GM12878 (cell line): ENCODE measurements around the gene DMKN. TPM values are rescaled to one million over a fixed set of nuclear protein-coding genes. Genes with fewer than 3 reads are reported as not detected.
A peak's percentile ranks its signal among the peaks of the same experiment; 100 is the strongest.

ENCODE experiments used
- BHLHE40 ChIP-seq, 2 experiments: fragments of 450-650 bp in 1 of 2; IDR thresholded peaks; 2 replicates each; pipeline ENCODE4 v1.6.1; 2011 to 2017; ENCODE audit warnings: low read depth in 2 of 2, borderline replicate concordance in 1 of 2, improper control_type of control experiment in 1 of 2, low read length in 1 of 2, mild to moderate bottlenecking in 1 of 2
- BRCA1 ChIP-seq: IDR thresholded peaks from 2 replicates; pipeline ENCODE4 v1.6.1; 2011; ENCODE audit warnings: low read depth, low read length, improper control_type of control experiment
- CBX3 ChIP-seq: fragments of 200-600 bp; sonication (generic); IDR thresholded peaks from 2 replicates; pipeline ENCODE4 v1.6.1; 2016; ENCODE audit warnings: low read depth, borderline replicate concordance
- CBX5 ChIP-seq: sonication (generic); IDR thresholded peaks from 2 replicates; pipeline ENCODE4 v1.6.1; 2016; ENCODE audit warnings: low read depth, moderate library complexity, mild to moderate bottlenecking, inconsistent platforms
- ESRRA ChIP-seq: IDR thresholded peaks from 2 replicates; pipeline ENCODE4 v1.6.1; 2012; ENCODE audit warnings: mild to moderate bottlenecking, low read length, improper control_type of control experiment
- GATAD2B ChIP-seq: fragments of 450-650 bp; conservative IDR thresholded peaks from 2 replicates; pipeline ENCODE4 v1.6.1; 2017; ENCODE audit warnings: low read depth, mild to moderate bottlenecking, moderate library complexity
- KDM1A ChIP-seq: fragments of 200-600 bp; sonication (generic); IDR thresholded peaks from 2 replicates; pipeline ENCODE4 v1.6.1; 2016; ENCODE audit warnings: borderline replicate concordance
- PKNOX1 ChIP-seq: fragments of 450-650 bp; IDR thresholded peaks from 2 replicates; pipeline ENCODE4 v1.6.1; 2016; ENCODE audit warnings: mild to moderate bottlenecking
- RCOR1 ChIP-seq: conservative IDR thresholded peaks from 2 replicates; pipeline ENCODE4 v1.6.1; 2012; ENCODE audit warnings: low read depth, low read length, improper control_type of control experiment
- SMAD5 ChIP-seq: IDR thresholded peaks from 2 replicates; pipeline ENCODE4 v1.6.1; 2016; ENCODE audit warnings: antibody characterized with exemption, low read depth
- SPI1 ChIP-seq: IDR thresholded peaks from 2 replicates; pipeline ENCODE4 v1.6.1; 2011; ENCODE audit warnings: low read depth, mild to moderate bottlenecking, low read length, moderate library complexity, borderline replicate concordance; ENCODE audit not compliant: insufficient read depth
- SREBF2 ChIP-seq: IDR thresholded peaks from 2 replicates; pipeline ENCODE4 v1.6.1; 2012; ENCODE audit warnings: mild to moderate bottlenecking, low read length
- STAT1 ChIP-seq: fragments of 450-650 bp; conservative IDR thresholded peaks from 2 replicates; pipeline ENCODE4 v1.6.1; 2014; ENCODE audit warnings: antibody characterized with exemption, mild to moderate bottlenecking
- ZBTB4 ChIP-seq: fragments of 450-650 bp; formaldehyde crosslinking; IDR thresholded peaks from 2 replicates; pipeline ENCODE4 v1.4.0; 2022; ENCODE audit warnings: mild to moderate bottlenecking, moderate library complexity
- ZNF207 ChIP-seq: fragments of 450-650 bp; IDR thresholded peaks from 2 replicates; pipeline ENCODE4 v1.6.1; 2014; ENCODE audit warnings: antibody characterized with exemption, mild to moderate bottlenecking, borderline replicate concordance
- ZNF384 ChIP-seq: IDR thresholded peaks from 2 replicates; pipeline ENCODE4 v1.6.1; 2012; ENCODE audit warnings: low read depth, mild to moderate bottlenecking, low read length, improper control_type of control experiment, borderline replicate concordance
- polyA plus RNA-seq, 11 experiments: library from polyadenylated mRNA; depleted of rRNA in 4 of 11; unstranded in 6 of 11; stranded (reverse) in 5 of 11; fragments of >200 nt; fragmentation: Nextera tagmentation in 4 of 11; fragmentation: Illumina TruSeq in 1 of 11; extraction: Ambion mirVana in 4 of 11; extraction: Trizol in 1 of 11; gene quantifications; 1 replicate in 1 of 11; 2 replicates in 10 of 11; pipeline versions ENCODE4 v1.2.1 to v1.2.3, GENCODE V29; 2011 to 2016; ENCODE audit warnings: inconsistent platforms in 2 of 11, missing spikeins in 2 of 11, low read depth in 1 of 11
- total RNA-seq, 4 experiments: library from RNA; depleted of rRNA in 3 of 4; stranded (reverse); fragments of >200 nt in 3 of 4; fragmentation: Illumina TruSeq in 1 of 4; extraction: Trizol in 1 of 4; gene quantifications; 2 replicates each; pipeline versions ENCODE4 v1.2.1 to v1.2.3, GENCODE V29; 2013 to 2021
- TF ChIP-seq, protein P1 (sequence below): fragments of 150-350 bp; IDR thresholded peaks from 2 replicates; pipeline ENCODE4 v1.6.1; 2016; ENCODE audit warnings: low read depth, low read length

DMKN gene
- total and polyA plus RNA-seq, 10 of the 15 experiments (the other 5 are each of a cell fraction or from before 2014, with no cell fraction given): 36.4 to 114 (median 58.6) TPM

DNA sequence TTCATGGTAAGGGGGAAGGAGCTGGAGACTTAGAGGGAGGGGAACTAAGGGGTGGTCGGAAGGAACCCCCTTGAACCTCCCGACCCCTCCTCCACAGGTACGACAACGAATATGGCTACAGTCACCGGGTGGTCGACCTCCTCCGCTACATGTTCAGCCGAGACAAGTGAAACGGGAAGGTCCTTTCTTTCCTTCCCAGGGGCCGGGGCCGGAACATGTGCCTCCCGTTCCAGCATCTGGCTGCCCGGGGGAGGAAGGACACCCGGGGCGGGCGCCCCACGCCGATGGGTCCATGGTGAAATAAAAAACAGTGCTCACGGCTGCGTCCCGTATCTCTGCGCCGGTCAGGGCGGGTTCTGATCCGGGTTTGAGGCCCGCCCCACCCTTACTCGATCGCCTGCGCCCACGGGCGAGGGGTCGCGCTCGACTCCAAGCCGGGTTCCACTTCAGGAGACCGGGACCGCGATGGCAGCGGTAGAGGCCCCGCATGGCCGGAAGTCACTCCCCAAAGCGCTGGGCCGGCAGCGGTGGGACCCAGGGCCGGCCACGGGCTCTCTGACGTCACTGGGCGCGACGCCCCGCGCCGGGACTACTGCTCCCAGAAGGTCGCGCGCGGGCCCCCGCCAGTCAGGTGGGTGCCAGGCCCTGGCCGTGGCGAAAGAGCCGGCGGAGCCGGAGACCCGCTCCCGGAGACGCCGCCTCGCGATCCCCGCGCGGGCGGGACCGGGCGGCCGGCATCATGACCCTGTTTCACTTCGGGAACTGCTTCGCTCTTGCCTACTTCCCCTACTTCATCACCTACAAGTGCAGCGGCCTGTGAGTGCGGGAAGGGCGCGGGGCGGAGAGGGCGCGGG is 31.8 kb upstream of the DMKN start, which contains the start of gene TMEM147 (continued):
- no peak for TF ChIP-seq RCOR1
- no peak for TF ChIP-seq CBX3
- TF ChIP-seq SMAD5: 0 out of 2 replicates have a peak, but pooled peaks have one; percentile 64
- no peak for TF ChIP-seq STAT1
- peak; percentile 57 to 81; a peak in 3 of 4 replicates for TF ChIP-seq BHLHE40 (IDR thresholded peaks at IDR 0.05; ENCODE audit: borderline replicate concordance in 1 of 2, low read depth in 2 of 2, low read length in 1 of 2)
- TF ChIP-seq ZNF384: no peak
- no peak for TF ChIP-seq SREBF2
- TF ChIP-seq, protein P1, sequence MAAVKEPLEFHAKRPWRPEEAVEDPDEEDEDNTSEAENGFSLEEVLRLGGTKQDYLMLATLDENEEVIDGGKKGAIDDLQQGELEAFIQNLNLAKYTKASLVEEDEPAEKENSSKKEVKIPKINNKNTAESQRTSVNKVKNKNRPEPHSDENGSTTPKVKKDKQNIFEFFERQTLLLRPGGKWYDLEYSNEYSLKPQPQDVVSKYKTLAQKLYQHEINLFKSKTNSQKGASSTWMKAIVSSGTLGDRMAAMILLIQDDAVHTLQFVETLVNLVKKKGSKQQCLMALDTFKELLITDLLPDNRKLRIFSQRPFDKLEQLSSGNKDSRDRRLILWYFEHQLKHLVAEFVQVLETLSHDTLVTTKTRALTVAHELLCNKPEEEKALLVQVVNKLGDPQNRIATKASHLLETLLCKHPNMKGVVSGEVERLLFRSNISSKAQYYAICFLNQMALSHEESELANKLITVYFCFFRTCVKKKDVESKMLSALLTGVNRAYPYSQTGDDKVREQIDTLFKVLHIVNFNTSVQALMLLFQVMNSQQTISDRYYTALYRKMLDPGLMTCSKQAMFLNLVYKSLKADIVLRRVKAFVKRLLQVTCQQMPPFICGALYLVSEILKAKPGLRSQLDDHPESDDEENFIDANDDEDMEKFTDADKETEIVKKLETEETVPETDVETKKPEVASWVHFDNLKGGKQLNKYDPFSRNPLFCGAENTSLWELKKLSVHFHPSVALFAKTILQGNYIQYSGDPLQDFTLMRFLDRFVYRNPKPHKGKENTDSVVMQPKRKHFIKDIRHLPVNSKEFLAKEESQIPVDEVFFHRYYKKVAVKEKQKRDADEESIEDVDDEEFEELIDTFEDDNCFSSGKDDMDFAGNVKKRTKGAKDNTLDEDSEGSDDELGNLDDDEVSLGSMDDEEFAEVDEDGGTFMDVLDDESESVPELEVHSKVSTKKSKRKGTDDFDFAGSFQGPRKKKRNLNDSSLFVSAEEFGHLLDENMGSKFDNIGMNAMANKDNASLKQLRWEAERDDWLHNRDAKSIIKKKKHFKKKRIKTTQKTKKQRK: no peak
- TF ChIP-seq PKNOX1: peak; percentile 48; the same call in 1 of the 2 replicates
- TF ChIP-seq BRCA1: no peak
- TF ChIP-seq SPI1: no peak
- no peak for TF ChIP-seq KDM1A
- no peak for TF ChIP-seq CBX5
- no peak for TF ChIP-seq ZBTB4 (CRISPR knock-in tag)
- no peak for TF ChIP-seq ZNF207
- no peak for TF ChIP-seq ESRRA
- TF ChIP-seq GATAD2B: peak; percentile 89
